ENCODE results near the gene HSPD1. TPM values are rescaled to one million over a fixed set of nuclear protein-coding genes. Genes with fewer than 3 reads are reported as not detected.

The HSPD1 gene
- total RNA-seq, 4 donors from 2014 or later = 138 to 643 (median 306) TPM

DNA sequence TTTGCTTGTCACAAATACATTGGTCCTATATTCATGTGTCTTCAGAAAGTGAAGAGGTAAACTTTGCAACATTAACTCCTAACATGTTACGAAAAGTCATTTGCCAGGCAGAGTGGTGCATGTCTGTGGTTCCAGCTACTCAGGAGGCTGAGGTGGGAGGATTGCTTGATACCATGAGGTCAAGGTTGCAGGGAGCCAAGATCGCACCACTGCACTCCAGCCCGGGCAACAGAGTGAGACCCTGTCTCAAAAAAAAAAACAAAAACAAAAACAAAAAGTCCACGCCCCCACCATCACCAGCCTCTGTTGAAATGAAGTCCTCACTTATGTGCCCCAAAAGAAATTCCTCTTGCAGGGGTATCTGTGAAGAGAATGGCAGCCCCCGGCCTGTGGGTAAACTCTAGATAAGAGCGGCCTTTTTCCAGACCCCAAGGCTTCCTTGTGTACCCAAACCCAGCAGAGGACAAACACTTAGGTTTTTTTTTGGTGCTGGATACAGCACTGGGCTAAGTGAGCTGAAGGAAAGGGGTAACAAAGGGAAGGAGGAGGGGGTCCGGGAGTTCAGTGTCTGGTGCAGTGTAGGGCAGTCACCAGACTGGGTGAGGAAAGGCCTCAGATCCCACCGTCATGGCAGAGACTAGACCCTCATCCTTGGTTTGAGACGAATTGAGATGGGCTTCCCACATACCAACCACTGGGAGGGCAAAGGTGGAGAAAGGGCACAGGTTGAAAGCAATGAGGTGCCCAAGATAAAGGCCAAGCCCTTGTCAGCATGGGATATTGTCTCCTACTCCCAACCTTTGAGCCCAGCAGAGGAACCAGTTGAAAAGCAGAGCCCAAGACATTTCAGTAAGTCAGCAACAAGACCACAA, 19.2 kb downstream of the HSPD1 start:
- ATAC-seq (ENCODE audit: low FRiP score) (no peak), DNase-seq (ENCODE audit: low spot score) (no peak)
- TF ChIP-seq CTCF (IDR thresholded peaks at IDR 0.05) = no peak

DNA sequence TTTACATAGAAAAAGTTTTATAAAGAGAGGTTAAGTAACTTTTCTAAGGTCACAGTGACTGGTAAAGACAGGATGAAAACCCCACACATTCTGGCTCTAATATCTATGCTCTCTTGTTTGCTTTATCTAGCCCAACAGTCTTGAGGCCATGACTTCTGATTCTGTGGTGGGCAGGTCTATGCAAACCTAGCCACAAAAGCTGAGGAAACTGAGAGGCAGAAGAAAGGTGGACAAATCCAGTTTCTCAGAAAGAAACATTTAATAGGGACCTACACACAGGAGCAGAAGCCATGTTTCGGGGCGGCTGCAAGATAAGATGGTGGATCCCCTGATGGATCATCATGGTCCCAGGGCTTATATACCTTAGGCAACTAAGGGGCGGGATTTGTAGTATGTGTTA, 21.8 kb downstream of the HSPD1 start:
- no peak for ATAC-seq (ENCODE audit: low FRiP score)
- no peak for DNase-seq (ENCODE audit: low spot score)
- TF ChIP-seq CTCF (IDR thresholded peaks at IDR 0.05) = no peak

DNA sequence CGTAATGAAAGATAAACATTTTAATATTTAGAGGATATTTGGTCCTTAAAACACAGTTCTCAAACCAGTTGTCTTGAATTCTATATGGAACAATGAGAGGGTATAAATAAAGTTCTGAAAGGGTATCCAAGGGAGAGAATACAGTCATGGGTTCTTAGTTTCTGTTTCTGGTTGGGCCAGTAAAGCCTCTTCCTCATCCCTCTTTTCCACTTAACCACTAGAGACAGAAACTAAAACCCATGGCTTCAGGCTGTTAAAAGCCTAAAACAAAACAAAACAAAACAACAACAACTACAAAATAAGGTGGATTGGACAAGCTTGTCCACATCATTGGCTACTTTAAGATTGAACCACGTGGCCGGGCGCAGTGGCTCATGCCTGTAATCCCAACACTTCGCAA, 27.5 kb downstream of the HSPD1 start:
- DNase-seq (ENCODE audit: low spot score) (no peak), ATAC-seq (ENCODE audit: low FRiP score) (no peak)
- no peak for TF ChIP-seq CTCF (IDR thresholded peaks at IDR 0.05)

DNA sequence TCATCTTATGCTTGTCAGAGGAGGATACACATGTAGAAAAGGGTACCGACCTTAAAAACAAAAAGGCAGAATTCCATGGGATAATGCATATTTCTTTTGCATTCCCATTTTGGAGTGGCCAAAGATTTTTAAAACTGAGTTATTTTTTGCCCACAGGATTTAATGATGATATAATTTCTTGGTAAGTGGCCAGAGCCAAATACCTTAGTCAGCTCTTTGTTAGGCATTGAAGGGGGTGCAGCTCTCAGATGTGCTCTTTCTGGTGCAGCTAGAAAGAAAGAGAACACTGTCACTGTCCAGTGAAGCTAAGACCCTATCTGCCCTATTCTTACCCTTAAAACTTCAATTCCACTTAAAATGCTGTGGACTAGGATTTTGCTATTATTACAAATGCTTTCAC, 35.5 kb downstream of the HSPD1 start:
- DNase-seq (ENCODE audit: low spot score) (no peak), ATAC-seq (ENCODE audit: low FRiP score) (no peak)
- TF ChIP-seq CTCF (IDR thresholded peaks at IDR 0.05) = no peak

- DNase-seq (ENCODE audit: low spot score) (no peak), ATAC-seq (ENCODE audit: low FRiP score) (peak; percentile 62)
- TF ChIP-seq CTCF (IDR thresholded peaks at IDR 0.05) = no peak
Measured at GRCh38 chr2:197461057-197461456, 38.6 kb downstream of the HSPD1 start.

DNA sequence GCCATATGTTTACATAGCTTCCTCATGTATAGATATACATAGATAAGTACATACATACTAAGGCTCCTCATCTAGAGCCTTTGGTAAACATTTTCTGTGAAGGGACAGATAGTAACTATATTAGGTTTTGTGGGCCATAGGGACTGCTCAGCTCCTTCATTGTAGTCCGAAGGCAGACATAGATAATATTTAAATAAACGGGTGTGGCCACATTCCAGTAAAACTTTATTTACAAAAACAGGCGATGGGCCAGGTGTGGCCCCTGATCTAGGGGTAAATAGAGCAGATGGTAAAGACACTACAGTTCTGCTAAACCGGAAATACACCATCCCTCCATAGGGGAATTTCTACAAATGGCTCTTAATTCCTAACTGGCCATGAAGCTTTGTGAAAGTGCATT, 39.0 kb downstream of the HSPD1 start:
- ATAC-seq (ENCODE audit: low FRiP score) (no peak), DNase-seq (ENCODE audit: low spot score) (no peak)
- no peak for TF ChIP-seq CTCF (IDR thresholded peaks at IDR 0.05)

GRCh38 chr2:197455428-197455827, 44.2 kb downstream of the HSPD1 start:
- TF ChIP-seq CTCF (IDR thresholded peaks at IDR 0.05) = no peak
- ATAC-seq (ENCODE audit: low FRiP score) (no peak), DNase-seq (ENCODE audit: low spot score) (no peak)
